ENCODE results near the gene SORL1. TPM values are rescaled to one million over a fixed set of nuclear protein-coding genes. Genes with fewer than 3 reads are reported as not detected.
A peak's percentile ranks its signal among the peaks of the same experiment; 100 is the strongest.

SORL1 gene
- total RNA-seq, 1 experiment from 2014 or later: 4.5 TPM

DNA sequence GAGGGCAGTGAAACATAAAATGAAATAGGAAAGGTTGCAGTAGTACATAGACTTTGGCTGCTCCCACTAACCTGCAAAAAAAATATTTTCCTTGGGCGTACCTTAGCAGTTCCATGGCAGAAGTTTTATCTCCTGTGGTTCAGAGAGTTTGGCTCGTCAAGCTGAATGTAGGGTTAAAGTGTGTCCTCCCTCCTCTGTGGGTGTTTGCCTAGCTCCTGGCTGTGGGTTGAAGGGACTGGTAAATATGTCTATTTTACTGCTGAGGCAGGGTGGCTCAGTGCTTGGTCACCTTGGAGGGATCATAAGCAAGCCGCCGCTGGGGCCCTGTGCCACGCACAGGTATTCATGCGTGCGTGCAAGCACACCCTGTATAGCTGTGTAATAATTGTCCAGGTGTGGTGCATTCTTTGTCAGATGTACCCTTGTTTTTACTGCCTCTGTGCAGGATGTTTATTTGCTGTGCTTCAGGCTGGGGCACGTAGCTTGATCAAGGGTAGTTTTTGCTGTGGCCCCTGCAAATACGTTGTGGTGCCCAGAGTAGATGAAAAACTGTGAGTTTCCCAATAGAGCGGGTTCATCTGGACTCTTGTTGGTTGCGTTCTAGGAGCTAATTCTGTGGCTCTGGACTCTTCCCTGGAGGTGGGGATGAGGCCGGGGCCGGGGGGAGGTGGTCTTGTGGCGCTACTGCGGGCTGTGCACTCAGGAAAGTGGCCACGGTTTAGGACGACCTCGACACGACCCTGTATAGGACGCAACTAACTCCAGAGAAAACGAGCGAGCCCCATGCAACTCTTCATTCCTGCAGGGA, 732 bp upstream of the SORL1 start:
- DNase-seq (ENCODE audit: extremely low read depth, low read depth): no peak

DNA sequence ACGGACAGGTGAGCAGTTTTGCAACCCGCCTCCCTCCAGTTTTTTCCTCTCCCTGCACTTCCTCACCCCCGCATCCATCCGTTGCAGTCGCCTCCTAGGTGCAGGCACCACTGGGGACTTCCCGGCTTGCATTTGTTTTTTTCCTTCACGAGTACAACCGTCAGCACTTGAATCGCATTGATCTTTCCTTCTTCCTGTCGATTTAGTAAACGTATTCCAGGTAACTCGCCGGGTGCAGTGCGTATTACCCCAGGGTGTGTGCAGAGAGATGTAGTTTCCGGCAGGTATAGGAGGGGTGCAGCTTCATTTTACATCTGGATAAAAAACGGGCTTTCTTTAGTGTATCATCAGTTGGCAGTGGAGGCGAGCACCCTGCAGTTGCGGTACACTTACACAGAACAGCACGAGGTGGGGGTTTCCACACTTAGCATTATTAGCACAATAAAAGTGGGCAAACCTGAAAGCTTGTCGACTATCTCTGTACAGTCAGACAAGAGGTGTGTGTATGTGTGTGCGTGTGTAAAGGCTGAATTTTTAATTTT, 566 bp downstream of the SORL1 start, which contains the start of gene SORL1-AS1:
Gene SORL1-AS1, minus strand, starts transcription at position 359 of the 542 bp plus-strand sequence.
- DNase-seq (ENCODE audit: extremely low read depth, low read depth): no peak

DNA sequence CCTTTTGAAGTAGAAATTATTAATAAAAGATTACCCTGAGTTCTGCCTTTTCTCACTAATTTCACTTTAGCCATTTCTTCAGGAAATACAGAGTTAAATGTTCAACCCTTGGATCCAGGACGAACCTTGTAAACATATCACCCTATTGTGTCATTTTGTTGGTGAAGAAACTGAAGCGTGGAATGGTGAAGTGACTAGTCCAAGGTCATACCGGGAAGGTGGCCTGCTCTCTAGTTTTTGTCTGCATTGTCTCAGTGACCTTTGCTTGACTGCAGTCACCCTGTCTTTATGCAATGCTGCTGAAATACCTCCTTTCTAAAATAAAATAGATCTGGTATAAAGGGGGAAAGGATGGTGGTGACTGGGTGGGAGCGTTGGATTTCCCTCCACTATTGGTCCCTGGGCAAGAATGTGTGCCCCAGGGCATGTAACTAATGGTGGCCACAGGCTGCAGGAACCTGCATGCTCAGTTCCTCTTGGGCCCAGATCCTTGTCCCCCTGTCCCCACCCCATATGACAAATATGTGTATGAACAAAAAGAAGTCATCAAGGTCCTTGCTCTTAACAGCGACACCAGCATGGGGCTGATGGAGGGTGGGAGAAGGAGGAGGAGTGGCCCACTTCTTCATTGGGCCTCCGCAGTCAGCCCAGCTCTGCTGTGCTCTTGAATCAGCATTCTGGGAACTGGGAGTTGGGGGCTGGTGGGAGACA, 1.6 kb downstream of the SORL1 start:
- DNase-seq (ENCODE audit: extremely low read depth, low read depth): no peak

DNA sequence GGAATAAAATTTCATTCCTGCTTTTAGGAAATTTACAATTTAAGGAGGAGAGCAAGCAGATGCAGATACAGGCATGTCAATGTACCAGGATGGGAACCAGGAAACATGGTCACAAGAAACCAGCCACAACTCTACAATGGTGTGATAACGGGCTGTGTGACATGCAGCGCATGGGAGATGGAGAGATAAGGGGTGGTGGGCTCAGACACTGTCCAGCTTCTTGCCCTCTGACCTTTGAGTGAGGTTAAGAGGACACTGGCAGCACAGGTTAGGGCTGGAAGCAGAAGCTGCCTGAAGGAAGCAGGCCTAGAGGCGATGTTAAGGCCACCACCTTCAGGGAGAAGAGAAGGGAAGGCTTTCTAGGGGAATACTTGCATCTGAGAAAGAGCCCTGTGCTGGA, 3.0 kb downstream of the SORL1 start:
- DNase-seq (ENCODE audit: extremely low read depth, low read depth): no peak

DNA sequence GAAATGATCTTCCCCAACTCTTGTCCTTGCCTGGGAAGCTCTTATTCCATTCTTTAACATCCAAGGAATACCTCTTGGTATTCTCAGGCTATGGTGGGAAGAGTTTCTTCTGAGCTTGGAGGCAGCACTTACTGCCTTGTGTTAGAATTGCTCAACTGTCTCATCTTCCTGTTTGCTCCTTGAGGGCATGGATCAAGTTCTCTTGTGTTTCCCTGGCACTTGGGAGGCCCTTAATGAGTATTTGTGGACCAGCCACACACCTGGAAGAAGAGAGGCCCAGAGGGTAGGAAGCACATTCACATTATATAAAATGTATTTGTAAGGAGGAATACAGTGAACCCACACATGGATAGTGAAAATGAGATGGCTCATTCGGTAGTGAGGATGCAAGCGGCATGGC, 4.0 kb downstream of the SORL1 start:
- DNase-seq (ENCODE audit: extremely low read depth, low read depth): no peak

DNA sequence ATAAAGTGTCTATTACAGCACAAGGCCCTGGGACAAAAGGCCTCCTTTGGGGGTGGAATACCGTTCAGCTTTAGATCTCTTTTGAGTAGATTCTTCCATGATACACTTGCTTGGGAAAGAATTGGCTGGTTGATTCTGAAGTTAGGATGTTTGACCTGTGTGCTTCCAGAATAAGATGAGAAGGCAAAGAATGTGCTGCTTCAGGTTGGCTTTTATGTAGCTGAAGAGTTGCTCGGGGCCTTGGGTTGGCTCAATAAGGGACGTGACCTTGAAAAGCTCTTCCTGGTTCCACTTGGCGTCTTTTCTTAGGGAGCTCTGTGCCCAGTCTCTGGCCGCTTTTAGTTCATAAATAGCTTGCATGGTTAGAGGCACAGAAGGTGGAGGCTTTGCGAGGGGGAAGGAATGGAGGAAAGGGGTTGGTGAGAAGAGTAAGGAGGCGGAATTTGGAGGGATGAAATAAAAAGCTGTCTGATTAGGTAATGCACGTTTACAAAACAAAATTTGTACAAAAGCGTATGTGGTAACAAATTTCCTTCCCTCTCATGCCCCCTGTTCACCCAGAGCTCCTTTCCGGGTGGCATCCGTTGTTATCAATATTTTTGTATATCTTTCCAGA, 4.8 kb downstream of the SORL1 start:
- no peak for DNase-seq (ENCODE audit: extremely low read depth, low read depth)

DNA sequence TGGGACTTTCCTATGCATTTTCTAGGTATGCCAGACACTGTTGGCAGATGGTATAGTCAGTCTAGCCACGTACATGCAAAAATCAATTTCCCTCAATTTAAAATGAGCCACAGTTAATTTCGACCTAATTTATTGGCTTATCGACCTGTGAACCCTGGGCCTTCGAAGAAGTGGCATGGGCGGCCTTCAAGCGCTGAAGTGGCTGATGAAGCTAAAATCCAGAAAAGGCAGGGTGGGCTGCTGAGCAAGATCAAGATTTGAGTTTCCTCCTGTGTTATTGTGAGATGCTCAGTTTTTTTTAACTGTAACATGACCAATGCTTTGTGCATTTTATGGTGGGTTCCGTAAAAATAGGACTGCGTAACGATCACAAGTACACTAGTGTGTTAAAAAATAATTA, 6.4 kb downstream of the SORL1 start:
- no peak for DNase-seq (ENCODE audit: extremely low read depth, low read depth)

DNA sequence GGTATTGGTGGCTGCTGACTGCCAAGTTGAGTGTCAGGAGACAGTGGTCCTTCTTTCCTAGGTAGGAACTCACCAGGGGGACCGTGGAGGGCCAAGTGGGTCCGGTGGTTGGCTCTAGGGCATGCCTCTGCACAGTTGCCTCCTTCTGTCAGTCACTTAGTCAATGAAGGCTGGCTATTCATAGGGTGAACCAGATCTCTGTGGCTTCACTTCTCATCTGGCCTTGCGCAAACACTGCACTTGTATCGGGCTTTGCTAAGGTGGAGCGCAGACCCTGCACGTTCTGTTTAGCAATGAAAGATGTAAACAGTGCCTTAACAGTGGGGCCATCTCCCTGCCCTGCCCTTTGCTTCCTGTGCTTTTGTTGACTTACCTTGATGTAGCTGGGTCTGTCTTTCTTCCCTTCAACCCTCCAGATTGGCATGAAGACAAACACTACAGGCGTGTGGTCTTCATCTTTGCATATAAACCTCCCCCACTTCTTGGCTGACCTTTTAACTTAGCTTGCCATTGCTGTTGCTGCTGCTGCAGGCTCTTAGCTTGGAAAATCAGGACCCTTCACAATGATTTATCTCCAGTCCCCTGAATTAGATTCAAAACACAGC, 7.4 kb downstream of the SORL1 start:
- no peak for DNase-seq (ENCODE audit: extremely low read depth, low read depth)

DNA sequence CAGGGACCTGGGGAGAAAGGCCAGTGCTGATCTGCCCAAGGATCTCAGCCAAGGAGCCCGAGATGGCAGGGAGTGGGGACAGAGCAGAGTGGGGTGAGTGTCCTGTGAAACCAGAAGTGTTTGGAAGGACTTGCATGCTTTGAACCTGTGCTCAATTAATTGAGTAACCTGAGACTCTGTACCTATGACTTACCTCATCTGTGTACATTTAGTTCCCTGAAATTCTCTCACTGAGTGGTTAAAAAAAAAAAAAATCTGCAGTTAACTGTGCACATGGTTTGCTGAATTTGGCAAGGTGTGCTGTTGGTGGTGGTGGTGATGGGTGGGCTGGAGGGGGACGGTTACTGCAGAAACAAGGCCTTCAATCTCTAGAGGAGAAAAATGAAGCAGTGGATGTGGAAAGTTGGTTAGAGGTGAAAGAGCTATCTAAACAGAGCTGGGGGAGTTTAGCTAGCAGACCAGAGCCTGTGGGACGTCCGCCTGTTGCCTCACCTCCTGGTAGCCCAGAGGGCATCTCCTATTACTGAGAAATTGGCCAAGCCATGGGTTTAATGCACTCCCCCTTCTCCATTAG, 8.9 kb downstream of the SORL1 start:
- DNase-seq (ENCODE audit: extremely low read depth, low read depth): no peak

DNA sequence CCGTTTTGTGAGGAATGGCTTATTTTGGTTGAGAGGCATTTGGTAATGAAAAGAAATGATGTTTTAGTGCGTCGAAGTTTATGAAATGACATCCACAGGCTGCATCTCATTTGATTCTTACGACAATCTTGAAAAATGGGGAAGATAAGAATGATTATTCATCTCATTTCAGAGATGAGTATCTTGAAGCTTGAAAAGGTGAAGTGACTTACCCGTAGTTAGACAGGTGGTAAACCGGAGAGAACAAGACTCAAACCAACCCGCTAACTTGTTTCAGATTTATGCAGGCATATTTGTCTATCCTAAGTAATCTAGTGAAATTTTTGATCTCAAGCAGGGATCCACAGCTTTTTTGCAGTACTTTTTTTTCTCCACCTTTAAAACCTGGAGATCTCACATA, 9.7 kb downstream of the SORL1 start:
- DNase-seq (ENCODE audit: extremely low read depth, low read depth): no peak

DNA sequence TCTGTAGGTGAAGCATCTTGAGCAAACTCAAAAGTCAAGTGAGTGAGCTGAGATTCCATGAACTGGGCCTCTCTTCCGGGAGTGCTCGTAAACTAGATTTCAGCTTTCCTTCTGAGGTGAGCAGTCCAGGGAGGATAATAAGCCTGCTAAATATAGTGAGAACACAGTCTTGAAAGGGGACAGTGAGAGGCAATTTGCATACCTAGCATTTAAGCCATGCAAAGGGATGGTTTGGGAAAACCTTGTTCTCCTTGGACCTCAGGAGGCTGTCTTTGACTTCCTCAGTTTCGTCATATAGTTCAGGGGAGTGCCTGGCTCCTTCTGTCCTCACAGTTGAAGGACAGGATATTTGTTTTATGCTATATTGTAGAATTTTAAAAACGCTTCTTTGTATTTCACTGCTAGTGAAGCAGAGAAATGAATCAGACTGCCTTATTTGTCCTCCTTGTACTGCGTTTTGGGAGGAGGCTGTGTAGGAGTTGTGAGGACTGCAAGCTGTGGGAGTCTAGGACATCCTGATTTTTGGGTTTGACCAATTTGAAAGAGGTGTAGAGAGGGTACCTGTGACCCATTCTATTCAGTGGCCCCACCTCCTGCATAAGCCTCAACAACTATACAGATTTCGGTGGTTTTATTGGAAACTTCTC, 11.7 kb downstream of the SORL1 start:
- no peak for DNase-seq (ENCODE audit: extremely low read depth, low read depth)

DNA sequence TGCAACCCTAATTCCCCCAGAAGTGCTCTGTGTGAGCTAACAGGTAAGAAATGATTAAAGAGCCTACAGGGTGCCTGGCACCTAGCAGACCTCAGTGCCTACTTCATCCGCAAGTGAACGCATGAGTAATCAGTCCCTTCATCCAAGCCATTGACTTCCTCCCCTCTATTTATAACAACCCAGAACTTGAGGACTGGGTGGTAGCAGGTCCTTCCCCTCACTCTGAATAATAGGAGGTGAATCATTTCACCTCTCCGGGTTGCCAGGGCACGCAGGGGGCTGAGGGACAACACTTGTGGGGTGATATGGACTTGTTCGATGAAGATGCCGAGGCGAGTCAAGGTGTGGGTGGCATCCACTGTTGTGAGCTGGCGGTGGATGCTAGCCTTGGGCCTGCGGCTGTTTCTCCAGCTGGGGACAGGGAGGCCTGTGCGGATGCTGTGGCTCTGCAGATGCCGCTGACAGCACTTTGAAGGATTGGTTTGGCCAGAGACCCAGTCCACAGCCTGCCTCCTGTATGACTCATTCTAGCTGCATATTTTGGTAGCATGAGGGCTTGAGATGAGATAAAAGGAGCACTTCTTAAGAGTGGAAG, 12.3 kb downstream of the SORL1 start:
- DNase-seq (ENCODE audit: extremely low read depth, low read depth): no peak

DNA sequence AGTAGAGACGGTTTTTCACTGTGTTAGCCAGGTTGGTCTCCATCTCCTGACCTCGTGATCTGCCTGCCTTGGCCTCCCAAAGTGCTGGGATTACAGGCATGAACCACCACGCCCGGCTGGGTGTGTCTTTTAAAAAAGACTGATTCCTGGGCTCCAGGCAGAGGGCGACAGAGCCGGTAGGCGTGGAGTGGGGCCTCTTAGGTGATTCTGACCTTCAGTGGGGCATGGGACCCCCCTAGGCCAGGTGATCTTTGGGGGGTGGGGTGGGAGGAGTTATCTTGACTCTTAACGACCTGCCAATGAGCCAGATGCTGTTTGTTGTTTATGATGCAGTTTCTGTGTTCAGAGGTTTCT, 13.6 kb downstream of the SORL1 start:
- DNase-seq (ENCODE audit: extremely low read depth, low read depth): no peak

DNA sequence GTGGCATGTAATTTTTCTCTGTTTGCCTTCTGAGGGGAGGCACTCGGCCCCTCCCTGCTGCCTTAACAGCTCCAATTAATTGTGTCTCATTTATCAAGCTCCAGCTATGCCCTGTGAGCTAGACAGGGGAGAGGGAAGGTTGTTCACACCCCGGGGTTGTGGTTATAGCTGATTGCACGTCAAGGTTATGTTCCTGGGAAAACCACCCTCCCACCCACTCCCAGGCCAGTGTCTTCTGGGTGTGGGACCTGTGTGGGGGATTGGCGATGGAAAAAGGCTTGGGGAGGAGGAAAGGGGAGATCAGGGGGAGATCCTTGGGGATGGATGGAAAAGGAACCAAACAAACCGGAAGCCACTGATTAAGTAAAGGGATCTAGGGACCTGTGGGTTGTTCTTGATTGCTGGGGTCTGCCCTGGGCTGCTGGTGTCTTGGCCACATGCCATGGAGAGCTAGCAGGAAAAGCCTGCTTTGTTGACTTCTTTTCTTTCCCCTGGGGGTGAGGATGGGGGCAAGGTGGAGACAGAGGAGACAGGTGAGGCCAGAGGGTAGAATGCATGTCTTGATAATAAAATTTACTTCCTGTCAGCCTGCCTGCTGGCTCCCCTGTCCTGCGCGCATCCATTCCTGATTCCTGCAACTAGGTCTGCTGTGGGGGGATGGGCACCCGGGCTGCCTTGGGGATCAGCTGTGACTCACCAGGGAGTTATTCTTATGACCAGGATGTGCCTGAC, 14.1 kb downstream of the SORL1 start:
- peak; percentile 80 for DNase-seq (ENCODE audit: extremely low read depth, low read depth)

DNA sequence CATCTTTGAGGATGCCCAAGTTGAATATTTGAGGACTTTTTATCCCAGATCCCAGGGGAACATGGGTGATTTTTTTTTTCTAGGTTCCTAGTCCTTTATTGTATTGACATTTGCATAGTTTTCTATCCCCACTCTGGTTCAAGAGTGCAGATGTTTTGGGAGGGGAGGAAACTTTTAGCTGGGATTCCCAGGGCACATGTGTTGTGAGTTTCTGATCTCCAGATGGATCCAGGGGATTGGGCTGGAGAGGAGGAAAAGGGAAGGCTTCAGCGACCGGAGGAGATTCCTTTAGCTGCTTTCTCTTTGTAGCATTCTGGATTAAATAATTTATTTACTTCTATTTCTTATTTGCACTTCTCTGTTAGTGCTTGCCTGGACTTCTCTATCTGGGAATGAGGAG, 15.4 kb downstream of the SORL1 start:
- DNase-seq (ENCODE audit: extremely low read depth, low read depth): no peak

DNA sequence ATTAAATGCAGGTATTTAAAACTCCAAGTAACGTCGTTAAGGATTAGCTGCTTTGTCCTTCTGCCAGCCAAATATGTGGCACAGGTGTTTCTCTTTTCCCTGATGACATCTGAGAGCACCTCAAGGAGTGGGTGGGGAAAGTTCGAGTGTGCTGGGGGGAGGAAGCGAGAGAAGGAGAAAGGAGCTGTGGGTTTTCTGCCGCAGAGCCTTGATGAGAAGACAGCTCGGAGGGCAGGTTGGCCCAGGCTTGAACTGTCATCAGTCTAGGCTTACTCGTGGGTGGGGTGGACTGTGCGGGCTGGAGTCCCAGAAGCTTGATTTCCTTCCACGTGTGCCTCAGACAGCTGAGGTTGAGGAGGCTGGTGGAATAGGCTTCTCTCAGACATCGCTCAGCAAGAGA, 15.9 kb downstream of the SORL1 start:
- DNase-seq (ENCODE audit: extremely low read depth, low read depth): no peak

DNA sequence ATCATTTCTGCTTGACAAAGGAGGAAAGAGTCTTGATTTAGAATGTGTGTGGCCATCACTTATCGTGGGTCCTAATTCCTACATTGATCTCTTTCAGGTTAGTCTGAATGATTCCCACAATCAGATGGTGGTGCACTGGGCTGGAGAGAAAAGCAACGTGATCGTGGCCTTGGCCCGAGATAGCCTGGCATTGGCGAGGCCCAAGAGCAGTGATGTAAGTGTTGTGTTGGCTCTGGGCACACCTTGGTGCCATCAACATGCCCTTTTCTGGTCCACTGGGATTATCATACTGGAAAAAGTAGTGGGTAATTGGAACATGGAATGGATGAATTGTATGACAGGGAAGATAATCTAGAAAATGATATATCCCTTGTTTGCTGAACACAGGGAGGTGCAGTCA, 17.8 kb downstream of the SORL1 start:
- no peak for DNase-seq (ENCODE audit: extremely low read depth, low read depth)

DNA sequence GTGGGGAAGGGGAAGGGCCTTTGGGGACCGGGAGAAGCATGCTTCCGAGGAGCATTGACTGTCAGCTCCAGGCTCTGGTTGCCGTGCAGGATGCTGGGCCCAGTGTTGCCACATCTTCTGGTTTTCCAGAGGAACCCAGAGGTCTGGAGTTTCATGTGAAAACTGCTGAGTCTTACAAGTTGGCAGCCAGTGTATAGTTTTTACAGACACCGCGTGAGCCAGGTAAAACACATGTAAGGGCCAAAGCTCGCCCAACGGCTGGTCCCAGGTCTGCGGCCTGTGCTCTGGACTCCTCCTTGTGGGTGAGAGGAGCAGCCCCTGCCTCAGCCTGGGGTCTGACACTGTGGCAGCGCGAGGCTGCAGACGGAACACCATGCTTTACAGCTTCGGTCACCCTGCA, 19.1 kb downstream of the SORL1 start:
- DNase-seq (ENCODE audit: extremely low read depth, low read depth): no peak

DNA sequence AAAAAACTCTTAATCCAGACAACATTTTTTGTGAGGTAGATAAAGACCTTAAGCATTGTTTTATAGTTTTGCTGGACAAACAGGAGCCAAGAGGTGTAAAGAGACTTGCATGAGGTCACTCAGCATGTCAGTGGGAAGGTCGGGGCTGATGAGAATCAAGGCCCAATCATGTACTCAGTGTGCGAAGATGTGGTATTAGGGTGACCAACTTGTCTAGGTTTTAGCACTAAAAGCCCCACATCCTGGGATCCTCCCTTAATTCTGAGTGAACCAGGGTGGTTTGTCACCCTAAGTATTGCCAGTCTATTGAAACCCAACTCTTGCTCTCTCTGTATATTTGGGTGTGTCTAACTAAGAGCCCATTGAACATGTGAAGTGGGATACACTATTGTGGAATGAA, 20.2 kb downstream of the SORL1 start:
- no peak for DNase-seq (ENCODE audit: extremely low read depth, low read depth)
